GM18870 (cell line): ENCODE results near the gene SLC45A3.

ENCODE experiments used
- ATAC-seq: cut with Tn5 transposase; IDR thresholded peaks from one replicate; pipeline ENCODE4 v1.9.1; 2021; ENCODE audit warnings: moderate library complexity; ENCODE audit not compliant: unreplicated experiment

The SLC45A3 gene

DNA sequence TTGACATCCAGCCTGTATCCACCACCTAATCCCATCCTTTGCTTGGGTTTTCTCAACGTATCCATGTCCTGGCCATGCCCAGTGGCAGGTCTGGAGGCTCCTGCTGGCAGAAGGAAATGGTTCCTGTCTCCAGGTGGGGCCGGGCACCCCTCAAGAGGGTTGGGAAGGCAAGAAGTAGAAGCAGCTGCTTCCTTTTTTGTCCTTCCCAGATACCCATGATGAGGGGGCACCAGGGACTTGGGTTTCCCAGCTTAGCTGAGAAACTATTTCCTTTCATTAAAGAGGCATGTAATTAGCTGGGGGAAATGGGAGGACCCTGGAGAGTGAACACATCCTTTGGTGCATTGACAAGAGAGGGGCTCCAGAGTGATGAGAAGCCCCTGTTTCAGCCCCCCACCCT is 21.1 kb upstream of the SLC45A3 start:
- no peak for ATAC-seq

DNA sequence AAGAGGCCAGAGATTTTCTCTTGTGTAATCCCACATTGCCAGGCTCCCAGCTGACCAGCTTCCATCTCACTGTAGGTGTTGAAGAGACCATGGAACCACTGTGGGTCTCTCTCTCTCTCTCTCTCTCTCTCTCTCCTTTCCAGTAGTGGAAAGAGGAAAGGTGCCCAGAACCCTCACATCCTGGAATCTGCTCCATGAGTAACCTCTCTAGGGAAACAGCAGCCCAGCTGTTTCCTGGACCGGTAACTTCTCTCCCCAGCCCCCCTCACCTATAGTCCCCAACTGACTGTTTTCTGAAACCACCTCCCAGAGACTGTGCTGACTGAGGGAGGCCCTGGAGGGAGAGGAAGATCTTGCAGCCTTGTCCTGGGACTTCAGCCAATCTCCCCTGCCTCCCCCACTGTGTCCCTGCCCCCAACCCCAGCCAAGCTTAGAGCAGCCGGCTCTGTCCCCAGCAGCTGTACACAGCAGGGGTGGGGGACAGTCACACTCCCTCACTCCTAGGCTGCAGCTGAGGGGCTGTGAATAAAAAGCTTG is 20.6 kb upstream of the SLC45A3 start:
- ATAC-seq = no peak

DNA sequence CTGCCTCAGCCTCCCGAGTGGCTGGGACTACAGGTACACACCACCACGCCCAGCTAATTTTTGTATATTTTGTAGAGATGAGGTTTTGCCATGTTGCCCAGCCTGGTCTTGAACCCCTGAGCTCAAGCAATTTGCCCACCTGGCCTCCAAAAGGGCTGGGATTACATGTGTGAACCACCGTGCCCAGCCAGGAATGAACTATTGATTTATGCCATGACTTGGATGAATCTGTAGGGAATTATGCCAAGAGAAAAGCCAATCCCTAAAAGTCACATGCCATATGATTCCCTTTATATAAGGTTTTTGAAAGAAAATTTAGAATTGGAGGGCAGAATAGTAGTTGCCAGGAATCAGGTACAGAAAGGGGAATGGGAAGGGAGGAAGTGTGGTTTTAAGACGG is 19.1 kb upstream of the SLC45A3 start:
- no peak for ATAC-seq

DNA sequence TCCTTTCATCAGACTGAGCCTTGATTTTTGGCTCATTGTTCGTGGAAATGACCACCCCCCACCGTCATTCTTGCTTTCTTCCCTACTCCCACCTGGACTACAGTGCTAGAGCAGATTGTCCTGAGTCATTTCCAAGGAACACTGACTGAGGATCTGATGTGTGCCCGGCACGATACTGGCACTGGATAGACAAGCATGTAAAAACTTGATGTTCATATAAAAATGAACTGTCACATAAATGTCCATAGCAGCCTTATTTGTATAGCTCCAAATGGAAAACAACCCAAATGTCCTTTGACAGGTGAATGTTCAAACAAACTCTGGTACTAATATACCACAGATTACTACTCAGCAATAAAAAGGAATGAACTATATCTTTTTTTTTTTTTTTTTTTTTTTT is 18.6 kb upstream of the SLC45A3 start:
- ATAC-seq = no peak

DNA sequence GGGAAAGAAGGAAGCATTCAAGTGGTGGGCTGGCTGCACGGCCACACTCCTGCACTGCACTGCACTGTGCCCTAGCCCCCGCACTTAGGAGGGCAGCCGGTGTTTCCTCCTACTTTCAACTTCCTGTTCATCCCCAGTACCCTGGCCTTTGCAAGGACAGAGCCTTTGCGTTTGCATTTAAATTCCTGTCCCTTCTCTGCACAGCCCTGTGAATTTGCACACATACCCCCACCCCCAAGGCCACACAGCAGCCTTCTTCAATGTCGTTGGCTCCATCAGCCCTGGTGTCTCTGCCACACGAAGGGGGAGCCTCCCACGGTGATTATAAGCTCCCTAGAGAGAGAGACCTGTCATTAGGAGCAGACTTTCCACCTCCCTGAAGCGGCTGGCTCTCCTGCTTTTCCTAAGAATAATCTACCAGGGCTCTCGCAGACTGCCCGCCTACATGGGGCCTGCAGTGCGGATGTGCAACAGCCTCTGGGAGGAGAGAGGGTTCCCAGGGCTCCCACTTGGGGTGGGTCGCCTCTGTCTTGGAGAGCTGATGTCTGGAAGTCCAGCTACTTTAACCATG is 13.2 kb upstream of the SLC45A3 start:
- no peak for ATAC-seq

DNA sequence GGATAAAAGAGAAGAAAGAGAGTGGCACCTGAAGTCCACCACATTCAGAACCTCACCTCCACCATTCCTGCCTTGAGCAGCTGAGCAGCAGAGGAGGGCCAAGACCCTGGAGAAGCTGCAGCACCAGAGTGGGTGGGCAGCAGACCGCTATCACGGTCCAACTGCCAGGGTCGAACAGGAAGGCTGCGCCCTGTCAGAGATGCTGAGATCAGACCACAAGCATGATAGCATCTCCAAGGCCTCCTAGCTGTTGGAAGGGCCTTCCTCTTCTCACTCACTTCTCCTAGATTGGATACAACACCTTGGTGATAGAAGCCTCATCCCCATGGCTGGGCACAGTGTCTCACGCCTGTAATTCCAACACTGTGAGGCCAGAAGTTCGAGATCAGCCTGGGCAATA is 12.1 kb upstream of the SLC45A3 start:
- ATAC-seq = no peak

DNA sequence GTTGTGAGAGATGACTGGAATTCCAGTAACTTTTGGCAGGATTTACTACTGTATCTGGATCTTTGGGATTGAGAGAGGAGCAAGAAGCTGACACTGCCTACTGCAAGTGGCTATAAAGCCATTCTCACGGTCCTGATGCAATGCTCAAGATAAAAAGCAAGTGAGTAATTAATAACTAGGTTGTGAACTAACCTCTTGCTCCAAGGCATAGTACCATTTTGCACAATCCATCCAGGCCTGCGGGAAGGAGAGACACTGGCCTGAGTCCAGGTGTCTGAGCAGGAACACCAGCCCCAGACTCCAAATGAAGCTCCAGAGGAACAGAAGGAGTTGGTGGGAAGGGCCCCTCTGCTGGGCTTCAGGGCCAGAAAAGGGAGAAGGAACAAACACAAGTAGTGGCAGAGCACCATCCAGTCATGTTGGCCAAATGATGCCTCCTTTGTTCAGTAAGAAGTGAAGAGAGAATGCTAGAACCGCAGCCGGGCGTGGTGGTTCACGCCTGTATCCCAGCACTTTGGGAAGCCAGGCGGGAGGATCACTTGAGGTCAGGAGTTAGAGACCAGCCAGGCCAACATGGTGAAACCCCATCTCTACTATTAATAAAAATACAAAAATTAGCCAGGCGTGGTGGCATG is 9.9 kb upstream of the SLC45A3 start:
- ATAC-seq = no peak

DNA sequence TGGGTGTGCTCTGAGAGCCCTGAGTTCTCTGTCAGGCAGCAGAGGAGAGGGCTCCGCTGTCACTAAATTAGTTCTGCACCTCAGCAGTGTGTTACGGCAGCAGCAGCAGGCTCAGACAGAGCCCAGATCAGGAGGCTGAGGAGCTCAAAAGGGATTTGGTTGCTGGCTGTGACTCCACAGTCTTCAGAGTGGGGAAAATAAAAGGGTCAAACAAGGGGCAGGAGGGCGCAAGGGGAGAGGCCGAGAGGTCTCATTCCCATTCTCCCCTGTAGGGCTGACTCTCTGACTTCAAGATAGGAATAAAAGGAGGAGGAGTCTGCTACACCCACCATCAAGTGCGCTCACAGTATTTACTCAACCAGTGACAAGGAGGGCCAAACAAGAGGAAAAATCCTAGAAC is 9.2 kb upstream of the SLC45A3 start:
- no peak for ATAC-seq

DNA sequence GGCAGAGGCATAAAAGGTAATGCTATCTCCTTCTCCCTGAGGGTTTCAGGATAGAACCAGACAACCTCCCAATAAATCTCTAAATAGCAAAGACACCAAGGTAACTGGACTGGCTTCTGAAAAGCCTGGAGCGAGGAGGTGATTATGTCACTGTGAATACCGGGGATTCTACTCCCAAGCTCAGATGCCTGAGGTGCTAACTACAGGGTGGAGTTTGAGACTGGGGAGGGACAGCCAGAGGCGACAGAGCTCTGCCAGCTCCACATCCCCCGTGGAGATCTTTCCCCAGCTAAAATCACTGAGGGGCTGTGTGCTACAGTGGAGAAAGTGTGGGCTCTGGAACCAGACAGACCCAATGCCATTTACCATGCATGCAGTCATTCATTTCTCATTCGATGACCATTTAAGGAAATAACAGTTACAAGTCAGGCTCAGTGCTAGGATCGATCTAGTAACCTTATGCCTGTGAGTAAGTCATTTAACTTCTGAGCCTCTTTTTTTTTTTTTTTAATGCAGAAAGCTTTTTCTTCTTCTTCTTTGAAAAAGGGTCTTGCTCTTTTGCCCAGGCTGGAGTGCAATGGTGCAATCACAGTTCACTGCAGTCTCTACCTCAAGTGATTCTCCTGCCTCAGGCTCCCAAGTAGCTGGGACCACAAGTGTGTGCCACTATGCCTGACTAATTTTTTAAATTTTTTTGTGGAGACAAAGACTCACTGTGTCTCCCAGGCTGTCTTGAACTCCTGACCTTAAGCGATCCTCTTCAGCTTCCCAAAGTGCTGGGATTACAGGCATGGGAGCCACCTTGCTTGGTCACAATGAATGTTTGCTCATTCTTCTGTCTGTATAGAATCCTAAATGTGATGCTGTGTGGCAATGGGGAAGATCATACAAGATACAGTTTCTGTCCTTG is 8.1 kb upstream of the SLC45A3 start:
- ATAC-seq = no peak

DNA sequence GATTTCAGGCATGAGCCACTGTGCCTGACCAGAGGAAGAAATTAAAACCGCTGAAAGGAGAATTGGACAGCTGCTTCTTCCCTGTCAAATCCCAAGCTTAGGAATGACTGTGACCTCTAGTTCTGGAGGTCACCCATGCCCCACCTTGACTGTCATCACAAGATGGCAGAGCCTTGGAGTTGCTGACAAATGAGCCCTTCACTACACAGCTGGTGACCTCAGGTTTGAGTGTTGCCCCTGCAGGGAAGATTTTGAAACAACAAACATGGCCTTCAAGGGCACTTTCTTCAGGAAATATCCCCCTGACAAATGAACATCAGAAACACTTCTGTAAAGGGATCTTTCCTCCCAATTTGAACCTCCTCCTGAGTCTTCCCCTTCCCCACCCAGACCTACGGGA is 6.9 kb upstream of the SLC45A3 start:
- ATAC-seq = no peak

DNA sequence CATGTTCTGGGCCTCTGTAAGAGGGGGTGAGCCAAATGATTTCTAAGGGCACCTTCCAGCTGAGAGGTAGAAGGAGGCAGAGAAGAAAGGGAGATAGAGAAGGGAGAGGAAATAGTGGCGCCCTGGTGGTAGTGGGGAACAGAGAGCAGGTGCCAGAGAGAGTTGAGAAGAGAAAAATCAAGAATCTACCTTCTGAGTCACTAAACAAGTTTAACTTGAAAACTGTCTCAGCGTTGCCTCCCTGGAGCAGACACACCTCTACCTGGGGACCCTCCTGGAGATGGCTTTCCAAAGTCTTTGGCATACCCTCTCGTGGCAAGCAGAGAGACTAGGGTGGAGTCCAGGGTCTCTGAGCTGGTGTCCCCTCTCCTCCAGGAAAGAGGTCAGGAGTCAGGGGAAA is 1.1 kb upstream of the SLC45A3 start:
- no peak for ATAC-seq

DNA sequence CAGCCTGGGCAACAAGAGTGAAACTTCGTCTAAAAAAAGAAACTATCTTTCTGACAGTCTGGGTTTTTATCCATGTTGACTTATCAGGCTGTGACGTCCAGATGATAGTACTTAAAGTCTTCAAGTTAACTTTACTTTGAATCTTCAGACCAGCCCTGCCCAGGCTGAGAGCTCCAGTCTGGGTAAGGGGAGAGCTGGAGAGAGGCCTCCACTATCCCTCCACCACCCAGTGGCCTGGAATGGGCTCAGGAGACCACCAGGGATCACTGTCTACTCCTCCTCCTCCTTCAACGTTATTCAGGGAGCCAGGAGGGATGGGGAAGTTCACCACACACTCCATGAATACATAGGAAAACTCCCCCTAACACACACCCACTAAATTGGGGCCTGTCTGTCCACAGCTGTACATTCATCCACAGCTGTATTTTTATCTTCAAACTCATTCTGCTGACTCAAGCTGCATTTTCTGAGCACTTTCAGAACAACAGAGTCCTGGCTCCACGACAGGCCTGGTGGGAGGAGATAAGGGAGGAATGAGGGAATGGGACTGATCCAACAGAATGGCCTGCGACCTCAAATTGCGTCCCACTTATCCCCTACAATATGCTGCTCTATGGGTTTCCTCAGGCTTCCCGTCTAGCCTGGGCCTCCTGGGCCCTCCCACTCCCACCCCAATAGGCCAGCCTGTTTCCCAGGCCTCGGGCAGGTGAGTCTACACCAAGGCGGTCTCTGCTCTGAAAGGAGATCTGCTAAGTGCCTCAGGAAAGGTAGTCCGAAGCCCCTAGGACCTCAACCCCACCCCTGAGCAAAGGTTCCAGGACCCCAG is 1.8 kb downstream of the SLC45A3 start:
- ATAC-seq = no peak

DNA sequence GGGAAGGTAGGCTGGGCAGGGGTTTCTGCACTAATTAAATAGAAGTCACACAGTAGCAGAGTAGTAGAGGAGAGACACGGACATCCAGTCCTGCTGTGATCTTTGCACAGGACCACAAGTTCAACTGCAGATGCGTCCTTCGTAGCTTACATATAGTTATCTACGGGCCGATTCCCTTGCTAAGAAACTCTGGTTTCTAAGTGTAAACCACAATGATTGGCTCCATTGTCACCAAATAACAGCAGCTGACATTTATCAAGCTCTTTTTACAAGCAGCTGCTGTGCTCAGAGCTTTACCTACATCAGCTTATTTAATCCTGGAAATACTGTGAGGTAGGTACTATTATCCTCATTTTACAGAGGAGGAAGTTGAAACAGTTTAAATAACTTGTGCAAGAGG is 3.1 kb downstream of the SLC45A3 start:
- ATAC-seq = no peak

DNA sequence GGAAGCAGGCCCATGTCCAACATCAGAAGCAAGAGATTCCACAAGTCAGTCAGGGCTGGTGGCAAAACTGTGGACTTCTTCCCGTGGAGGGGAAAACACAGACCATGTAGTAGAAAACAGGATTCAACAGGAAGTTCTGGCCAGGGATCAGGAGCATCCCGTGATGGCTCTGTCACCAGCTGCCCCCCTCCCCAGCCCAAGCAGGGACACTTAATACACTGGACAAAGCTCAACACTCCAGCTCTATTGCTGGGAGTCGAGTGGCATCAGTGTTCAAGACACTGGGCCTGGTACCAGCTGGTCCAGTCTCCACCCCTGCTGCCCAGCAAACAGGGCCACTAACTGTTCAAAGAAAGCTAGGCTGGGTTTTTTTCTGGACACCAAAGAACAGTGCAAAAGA is 3.7 kb downstream of the SLC45A3 start:
- ATAC-seq = no peak

DNA sequence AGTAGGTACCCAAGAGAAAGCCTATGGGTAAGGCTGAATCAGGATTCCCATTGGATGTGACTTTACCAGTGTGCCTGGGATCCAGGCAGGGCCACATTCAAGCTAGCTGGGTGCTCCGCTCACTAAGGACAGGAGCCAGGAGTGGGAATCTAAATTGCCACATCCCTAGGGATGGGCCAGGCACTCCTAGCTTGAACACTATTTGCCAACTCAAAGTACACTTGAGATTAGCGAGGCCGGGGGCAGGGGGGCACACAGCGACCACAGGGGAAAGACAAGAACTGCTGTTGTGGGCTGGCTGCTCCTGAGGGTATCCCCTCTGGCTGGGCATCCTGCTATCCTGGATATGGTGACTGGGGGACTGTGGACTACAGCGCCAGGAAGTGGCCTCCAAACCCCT is 4.3 kb downstream of the SLC45A3 start:
- ATAC-seq = no peak

DNA sequence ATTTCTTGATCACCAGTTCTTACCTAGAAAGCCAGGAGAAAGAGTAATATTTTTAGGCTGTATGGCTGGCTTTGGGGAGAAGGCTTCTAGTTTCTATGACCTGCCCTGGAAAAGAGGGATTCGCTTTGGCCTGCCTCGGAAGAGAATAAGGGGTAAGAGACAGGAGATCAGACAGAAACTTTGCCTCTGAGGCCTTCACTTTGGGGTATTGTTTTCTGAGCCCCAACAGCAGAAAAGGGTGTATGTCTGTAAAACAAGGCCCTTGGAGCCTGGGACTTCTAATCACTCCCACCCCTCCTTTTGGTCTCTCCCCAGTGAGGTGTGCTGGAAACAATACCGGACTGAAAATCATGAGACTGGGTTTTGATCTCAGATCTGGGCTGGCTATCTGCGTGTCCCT is 5.1 kb downstream of the SLC45A3 start:
- ATAC-seq = no peak

DNA sequence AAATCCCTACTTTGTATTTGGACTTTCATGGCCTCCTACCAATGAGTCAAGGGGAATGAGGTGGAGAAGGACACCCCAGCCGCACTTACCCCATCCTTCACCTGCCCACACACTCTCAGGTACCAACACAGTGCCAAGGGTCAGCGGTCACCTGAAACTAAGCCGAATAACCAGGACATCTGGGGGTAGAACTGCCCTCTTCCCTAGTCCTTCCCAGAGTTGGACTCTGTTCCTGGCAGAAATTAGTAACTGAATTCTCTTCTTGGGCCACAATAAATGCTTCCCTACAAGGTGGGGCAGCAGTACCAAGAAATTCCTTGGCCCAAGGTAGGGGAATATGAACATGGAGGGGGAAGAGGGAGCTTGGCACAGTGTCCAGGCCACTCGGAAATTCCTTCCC is 7.3 kb downstream of the SLC45A3 start:
- ATAC-seq = no peak

DNA sequence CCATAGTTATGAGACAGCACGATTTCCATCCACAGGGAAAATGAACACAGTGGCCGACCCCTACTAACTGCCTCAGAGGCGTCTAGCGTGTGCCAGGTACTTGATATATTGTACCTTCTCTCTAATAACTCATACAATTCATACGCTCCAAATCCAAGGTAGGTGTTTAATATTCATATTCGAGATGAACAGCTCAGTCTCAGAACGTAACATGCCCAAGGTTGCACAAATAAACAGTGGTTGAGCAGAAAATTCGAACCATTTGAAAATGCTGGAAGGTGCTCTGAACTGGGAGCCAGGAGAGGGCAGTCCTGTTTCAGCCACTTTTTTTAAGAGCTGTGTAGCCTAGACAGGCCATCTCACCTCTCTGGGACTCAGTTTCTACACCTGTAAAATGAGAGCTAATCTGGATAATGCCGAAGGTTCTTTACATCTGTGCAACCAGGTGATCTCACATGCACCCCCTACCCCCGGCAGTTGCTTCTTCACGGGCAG is 7.9 kb downstream of the SLC45A3 start:
- ATAC-seq = no peak

DNA sequence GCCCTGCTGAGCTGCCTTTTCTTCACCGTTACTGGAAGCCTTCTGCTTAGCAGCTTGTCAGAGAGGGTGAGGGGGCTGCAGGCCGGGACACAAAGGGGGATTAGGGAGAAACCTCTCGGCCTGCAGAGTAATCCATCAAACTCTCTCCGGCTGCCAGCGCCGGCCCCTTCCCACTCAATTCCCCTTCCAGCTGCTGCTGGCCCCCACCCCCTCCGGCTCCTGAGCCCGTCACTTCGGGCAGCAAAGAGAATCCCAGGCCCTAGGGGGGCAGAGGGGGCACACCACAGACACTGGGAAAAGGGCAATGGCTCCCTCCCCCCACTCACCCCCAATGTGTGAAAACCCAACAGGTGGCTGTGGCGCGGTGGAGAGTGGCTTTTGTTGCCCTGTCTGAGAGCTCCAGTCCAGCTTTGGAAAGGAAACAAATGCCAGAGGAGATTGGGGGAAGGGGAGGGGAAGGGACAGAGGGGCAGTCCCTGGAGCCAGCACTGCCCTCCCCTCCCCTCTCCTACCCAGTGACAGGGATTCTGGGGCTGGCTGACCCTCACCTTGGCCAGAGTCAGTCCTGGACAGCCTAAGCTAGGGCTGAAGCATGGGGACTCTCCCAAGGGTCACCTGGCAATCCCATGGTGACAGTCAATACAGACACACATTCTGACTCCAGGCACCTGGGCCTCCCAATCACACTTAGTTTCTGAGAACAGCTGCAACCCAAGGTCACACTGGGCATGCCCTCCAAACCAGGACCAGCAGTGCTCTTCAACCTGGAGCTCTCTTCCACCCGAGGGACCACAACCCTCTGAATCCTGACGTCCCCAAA is 9.5 kb downstream of the SLC45A3 start:
- ATAC-seq = no peak

DNA sequence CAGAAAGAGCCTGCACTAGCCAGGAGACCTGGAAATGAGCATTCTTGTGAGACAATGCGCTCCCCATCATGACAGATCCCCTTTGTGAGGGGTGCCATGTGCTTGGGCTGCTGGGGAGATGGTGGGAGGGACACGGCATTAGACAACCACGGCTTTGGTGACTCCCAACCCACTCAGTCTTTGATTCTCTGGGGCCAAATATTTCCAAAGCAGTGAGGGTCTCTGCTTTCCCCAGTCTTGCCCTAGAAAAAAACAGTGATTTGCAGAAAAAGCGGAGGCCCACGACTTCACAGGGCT is 10.2 kb downstream of the SLC45A3 start:
- ATAC-seq = no peak
